Calu3 (cell line): ENCODE results near the gene CD72. TPM values are rescaled to one million over a fixed set of nuclear protein-coding genes. Genes with fewer than 3 reads are reported as not detected.
A peak's percentile ranks its signal among the peaks of the same experiment; 100 is the strongest.

Experiments
- BruUV-seq: library from RNA; stranded (reverse); fragments of 400-500 nt; replicated peaks from 2 replicates; lab custom pipeline; 2021; lab: Mats Ljungman, UMichigan
- CTCF ChIA-PET: fragments of 300-600 bp; sonication (Branson Sonifier 250); formaldehyde crosslinking; loops from one replicate; lab custom pipeline; 2022; ENCODE audit warnings: antibody characterized with exemption; lab: Charles Lee
- DNase-seq: peaks from one replicate; pipeline ENCODE4 v3.0.0; 2022
- H3K27ac Mint-ChIP-seq: one replicate; pipeline ENCODE4 v1.8.0; 2022; ENCODE audit warnings: mixed read lengths; ENCODE audit not compliant: unreplicated experiment
- H3K27me3 Mint-ChIP-seq: one replicate; pipeline ENCODE4 v1.8.0; 2022; ENCODE audit warnings: mixed read lengths; ENCODE audit not compliant: unreplicated experiment
- H3K36me3 Mint-ChIP-seq: one replicate; pipeline ENCODE4 v1.8.0; 2022; ENCODE audit warnings: mild to moderate bottlenecking, moderate library complexity, mixed read lengths; ENCODE audit not compliant: insufficient read depth, unreplicated experiment
- H3K4me1 Mint-ChIP-seq: one replicate; pipeline ENCODE4 v1.8.0; 2022; ENCODE audit warnings: mild to moderate bottlenecking, low read depth, mixed read lengths; ENCODE audit not compliant: unreplicated experiment
- H3K4me3 Mint-ChIP-seq: one replicate; pipeline ENCODE4 v1.8.0; 2022; ENCODE audit warnings: mild to moderate bottlenecking, low read depth, moderate library complexity, mixed read lengths; ENCODE audit not compliant: unreplicated experiment
- H3K9me3 Mint-ChIP-seq: one replicate; pipeline ENCODE4 v1.8.0; 2022; ENCODE audit warnings: low read depth, mixed read lengths; ENCODE audit not compliant: unreplicated experiment
- intact Hi-C: fragments of 100-400 bp; cut with micrococcal nuclease; formaldehyde crosslinking; loops from one replicate; pipeline ENCODE4 v1.10.0; 2022; ENCODE audit not compliant: unreplicated experiment
- total RNA-seq: library from RNA; stranded (reverse); gene quantifications from 2 replicates; pipeline ENCODE4 v1.2.3, GENCODE V29; 2022
- TF ChIP-seq, protein P1 (sequence below): fragments of 200-600 bp; IDR thresholded peaks from one replicate; pipeline ENCODE4 v1.8.0; 2022; ENCODE audit warnings: antibody characterized with exemption; ENCODE audit not compliant: unreplicated experiment

CD72 gene
- total RNA-seq, 1 experiment from 2014 or later, result 0.38 TPM

- H3K27me3 Mint-ChIP-seq, result no peaks in the 10 kb centered on the region
- TF ChIP-seq, protein P1, sequence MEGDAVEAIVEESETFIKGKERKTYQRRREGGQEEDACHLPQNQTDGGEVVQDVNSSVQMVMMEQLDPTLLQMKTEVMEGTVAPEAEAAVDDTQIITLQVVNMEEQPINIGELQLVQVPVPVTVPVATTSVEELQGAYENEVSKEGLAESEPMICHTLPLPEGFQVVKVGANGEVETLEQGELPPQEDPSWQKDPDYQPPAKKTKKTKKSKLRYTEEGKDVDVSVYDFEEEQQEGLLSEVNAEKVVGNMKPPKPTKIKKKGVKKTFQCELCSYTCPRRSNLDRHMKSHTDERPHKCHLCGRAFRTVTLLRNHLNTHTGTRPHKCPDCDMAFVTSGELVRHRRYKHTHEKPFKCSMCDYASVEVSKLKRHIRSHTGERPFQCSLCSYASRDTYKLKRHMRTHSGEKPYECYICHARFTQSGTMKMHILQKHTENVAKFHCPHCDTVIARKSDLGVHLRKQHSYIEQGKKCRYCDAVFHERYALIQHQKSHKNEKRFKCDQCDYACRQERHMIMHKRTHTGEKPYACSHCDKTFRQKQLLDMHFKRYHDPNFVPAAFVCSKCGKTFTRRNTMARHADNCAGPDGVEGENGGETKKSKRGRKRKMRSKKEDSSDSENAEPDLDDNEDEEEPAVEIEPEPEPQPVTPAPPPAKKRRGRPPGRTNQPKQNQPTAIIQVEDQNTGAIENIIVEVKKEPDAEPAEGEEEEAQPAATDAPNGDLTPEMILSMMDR, result no peak
- CTCF ChIA-PET, result interaction anchor here (0.6 kb wide), 1 partner anchor 500 kb away, joined by 4 read pairs; no protein-coding TSS in a partner anchor
- BruUV-seq, result no TSS peak
- no peaks in the 10 kb centered on the region for H3K4me1 Mint-ChIP-seq
- H3K36me3 Mint-ChIP-seq, result peaks cover 4% of the 10 kb centered on the region
- no peak overlapping the region for H3K4me3 Mint-ChIP-seq
- H3K9me3 Mint-ChIP-seq, result no peaks in the 10 kb centered on the region
- DNase-seq, result no peak
- no peak overlapping the region for H3K27ac Mint-ChIP-seq
- intact Hi-C loops, result no loop called here
Measured at GRCh38 chr9:35569206-35569605, 49.0 kb downstream of the CD72 start.

DNA sequence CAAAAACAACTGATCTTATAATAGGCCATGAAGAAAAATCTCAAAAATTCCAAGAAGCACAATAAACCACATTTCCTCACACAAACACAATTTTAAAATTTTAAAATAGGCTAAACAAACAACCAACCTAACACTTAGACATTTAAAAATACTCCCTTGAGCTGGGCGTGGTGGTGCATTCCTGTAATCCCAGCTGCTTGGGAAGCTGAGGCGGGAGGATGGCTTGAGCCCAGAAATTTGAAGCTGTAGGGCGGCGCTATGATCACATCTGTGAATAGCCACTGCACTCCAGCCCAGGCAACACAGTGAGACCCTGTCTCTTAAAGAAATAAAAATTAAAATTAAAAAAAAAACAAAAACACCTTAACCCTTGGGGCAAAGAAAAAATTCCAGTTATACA lies 50.0 kb downstream of the CD72 start:
- DNase-seq, result peak; percentile 2
- peaks cover 4% of the 10 kb centered on the region for H3K36me3 Mint-ChIP-seq
- H3K4me1 Mint-ChIP-seq, result no peaks in the 10 kb centered on the region
- no peaks in the 10 kb centered on the region for H3K9me3 Mint-ChIP-seq
- TF ChIP-seq, protein P1, result no peak
- CTCF ChIA-PET, result no interaction called here
- H3K27me3 Mint-ChIP-seq, result no peaks in the 10 kb centered on the region
- H3K4me3 Mint-ChIP-seq, result no peak overlapping the region
- no peak overlapping the region for H3K27ac Mint-ChIP-seq
- intact Hi-C loops, result no loop called here
- BruUV-seq, result no TSS peak

DNA sequence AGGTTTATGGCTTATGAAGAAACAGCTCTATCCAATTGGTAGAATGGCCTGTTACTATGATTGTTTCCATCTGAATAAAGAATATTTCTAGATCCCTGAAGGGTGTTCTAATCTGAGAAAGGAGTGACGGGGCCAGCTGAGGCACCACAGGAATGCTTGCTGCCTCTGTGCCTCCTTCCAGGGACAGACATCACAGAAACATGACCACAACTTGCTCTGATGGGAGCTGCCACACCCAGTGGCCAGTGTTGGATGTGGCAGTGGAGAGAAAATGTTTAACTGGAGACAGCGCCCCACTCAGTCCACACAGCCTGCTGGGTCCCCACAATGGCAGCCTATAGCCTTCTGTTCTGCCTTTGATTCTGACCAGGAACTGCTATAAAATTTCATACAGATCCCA lies 51.8 kb downstream of the CD72 start:
- H3K9me3 Mint-ChIP-seq, result no peaks in the 10 kb centered on the region
- H3K27ac Mint-ChIP-seq, result no peak overlapping the region
- no peaks in the 10 kb centered on the region for H3K27me3 Mint-ChIP-seq
- CTCF ChIA-PET, result no interaction called here
- H3K36me3 Mint-ChIP-seq, result peaks cover 6% of the 10 kb centered on the region
- H3K4me3 Mint-ChIP-seq, result no peak overlapping the region
- no peaks in the 10 kb centered on the region for H3K4me1 Mint-ChIP-seq
- DNase-seq, result no peak
- TF ChIP-seq, protein P1, result no peak
- intact Hi-C loops, result no loop called here
- no TSS peak for BruUV-seq

- Mint-ChIP-seq H3K9me3 (no peaks in the 10 kb centered on the region), H3K4me3 (no peak overlapping the region), H3K27me3 (no peaks in the 10 kb centered on the region), H3K36me3 (peaks cover 11% of the 10 kb centered on the region), H3K4me1 (no peaks in the 10 kb centered on the region), H3K27ac (no peak overlapping the region)
- CTCF ChIA-PET, result no interaction called here
- TF ChIP-seq, protein P1, result no peak
- BruUV-seq, result no TSS peak
- intact Hi-C loops, result no loop called here
- no peak for DNase-seq
Measured at GRCh38 chr9:35564658-35565061, 53.6 kb downstream of the CD72 start.
